ENCODE measurements around the gene SLC16A9.

GRCh38 chr10:59633063-59633462, 76.6 kb downstream of the SLC16A9 start:
- TF ChIP-seq CTCF (IDR thresholded peaks at IDR 0.05) = peak; percentile 13; the same call in 1 of the 2 replicates
- TF ChIP-seq ZFX (IDR thresholded peaks at IDR 0.05; ENCODE audit: borderline replicate concordance) = no peak

Measured in 22Rv1 (cell line).